OCI-LY1 (cell line): ENCODE results near the gene EEPD1.

Source experiments
- H2AFZ ChIP-seq: fragments of 200-600 bp; sonication (generic), shearing (Covaris generic); 2 replicates; pipeline ENCODE4 v1.6.0; 2014; ENCODE audit warnings: antibody characterized with exemption, mild to moderate bottlenecking, low read length
- H3F3A ChIP-seq: fragments of 200-600 bp; sonication (generic), shearing (Covaris generic); 2 replicates; pipeline ENCODE4 v1.6.0; 2014; ENCODE audit warnings: mild to moderate bottlenecking, antibody characterized with exemption, low read length, moderate library complexity; ENCODE audit not compliant: insufficient read depth
- H3K27ac ChIP-seq: fragments of 200-600 bp; sonication (generic); 2 replicates; pipeline ENCODE4 v1.5.1; 2014; ENCODE audit warnings: low read length, mixed run types, mild to moderate bottlenecking, low read depth; ENCODE audit not compliant: poor library complexity, severe bottlenecking
- H3K27me3 ChIP-seq: fragments of 200-600 bp; sonication (generic); 2 replicates; pipeline ENCODE4 v1.6.0; 2014; ENCODE audit warnings: antibody characterized with exemption, mild to moderate bottlenecking, low read length, moderate library complexity; ENCODE audit not compliant: insufficient read depth
- H3K36me3 ChIP-seq: fragments of 200-600 bp; sonication (generic); 2 replicates; pipeline ENCODE4 v1.6.1; 2014; ENCODE audit warnings: mild to moderate bottlenecking, antibody characterized with exemption, low read length, moderate library complexity, mixed read lengths; ENCODE audit not compliant: insufficient read depth
- H3K4me1 ChIP-seq: fragments of 200-600 bp; sonication (generic); 2 replicates; pipeline ENCODE4 v1.5.1; 2014; ENCODE audit warnings: mild to moderate bottlenecking, low read length, moderate library complexity; ENCODE audit not compliant: insufficient read depth, severe bottlenecking
- H3K4me2 ChIP-seq: fragments of 200-600 bp; sonication (generic), shearing (Covaris generic); 2 replicates; pipeline ENCODE4 v1.6.1; 2014; ENCODE audit warnings: low read length
- H3K4me3 ChIP-seq: fragments of 200-600 bp; sonication (generic); 2 replicates; pipeline ENCODE4 v1.5.1; 2014; ENCODE audit warnings: low read length, low read depth, mild to moderate bottlenecking, mixed read lengths; ENCODE audit not compliant: poor library complexity, severe bottlenecking
- H3K79me2 ChIP-seq: fragments of 200-600 bp; shearing (Covaris generic); 2 replicates; pipeline ENCODE4 v1.6.1; 2016; ENCODE audit warnings: mixed run types, low read length, mixed read lengths; ENCODE audit not compliant: insufficient read depth
- H3K9ac ChIP-seq: fragments of 200-600 bp; sonication (generic), shearing (Covaris generic); 2 replicates; pipeline ENCODE4 v1.6.1; 2014; ENCODE audit warnings: mild to moderate bottlenecking, low read length, mixed read lengths
- H3K9me2 ChIP-seq: fragments of 200-600 bp; sonication (generic), shearing (Covaris generic); 2 replicates; pipeline ENCODE4 v1.6.1; 2014; ENCODE audit warnings: low read depth, mild to moderate bottlenecking, low read length, mixed read lengths
- H3K9me3 ChIP-seq: fragments of 200-600 bp; shearing (Covaris generic); 2 replicates; pipeline ENCODE4 v1.6.1; 2014; ENCODE audit warnings: low read length, mixed read lengths
- H4K20me1 ChIP-seq: fragments of 200-600 bp; sonication (generic), shearing (Covaris generic); 2 replicates; pipeline ENCODE4 v1.6.0; 2016; ENCODE audit warnings: mild to moderate bottlenecking, low read length; ENCODE audit not compliant: insufficient read depth
- EZH2 ChIP-seq: fragments of 200-600 bp; sonication (generic), shearing (Covaris generic); IDR thresholded peaks from 2 replicates; pipeline ENCODE4 v1.8.0; 2017; ENCODE audit warnings: borderline replicate concordance, mixed run types, mild to moderate bottlenecking, antibody characterized with exemption, low read length, moderate library complexity, mixed read lengths
- TF ChIP-seq, protein P1 (sequence below): fragments of 200-600 bp; sonication (generic), shearing (Covaris generic); IDR thresholded peaks from 2 replicates; pipeline ENCODE4 v1.5.1; 2017; ENCODE audit warnings: mild to moderate bottlenecking, antibody characterized with exemption, low read length, moderate library complexity, mixed read lengths

Gene EEPD1

DNA sequence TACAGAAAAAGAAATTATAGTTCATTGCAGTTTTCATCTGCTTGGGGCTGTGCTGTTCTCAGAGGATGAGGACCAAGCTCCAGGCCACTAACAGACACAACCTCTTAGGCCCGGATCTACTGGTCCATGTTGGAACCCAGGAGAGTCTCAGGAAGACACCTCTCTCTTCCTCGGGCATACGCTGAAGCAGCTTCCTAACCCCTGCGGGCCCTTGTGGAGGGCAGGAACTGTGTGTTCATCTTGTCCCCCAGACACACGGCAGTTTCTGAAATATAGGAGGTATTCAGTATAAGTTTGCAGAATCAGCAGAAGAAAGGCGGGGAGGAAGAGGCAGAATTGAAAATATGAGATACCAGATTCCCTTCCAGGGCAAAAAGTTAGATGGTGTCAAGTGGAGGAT, 78.4 kb downstream of the EEPD1 start:
- H3F3A ChIP-seq = no peaks in the 10 kb centered on the region
- no peak overlapping the region for H3K9ac ChIP-seq
- no peak overlapping the region for H2AFZ ChIP-seq

DNA sequence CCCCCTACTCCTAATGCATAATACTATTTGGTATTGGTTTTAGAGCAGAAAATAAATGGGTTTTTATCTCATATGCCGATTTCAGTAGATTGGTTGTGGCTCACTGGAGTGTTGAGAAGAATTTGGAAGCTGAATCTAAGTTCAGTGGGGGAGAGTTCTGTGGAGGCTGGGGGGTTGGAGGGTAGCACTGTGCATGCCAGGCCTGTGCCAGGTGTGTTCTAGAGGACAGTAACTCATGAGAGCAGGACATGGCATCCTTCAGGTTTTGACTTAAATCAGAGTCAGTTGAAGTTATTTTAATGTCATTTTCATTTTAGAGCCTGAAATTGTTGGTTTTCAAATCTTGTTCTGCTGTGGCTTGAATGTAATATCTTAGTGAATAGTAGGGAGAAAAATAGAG, 79.5 kb downstream of the EEPD1 start:
- Histone ChIP-seq H3K4me2 (no peak overlapping the region), H3K9me2 (no peaks in the 10 kb centered on the region), H3K79me2 (no peaks in the 10 kb centered on the region), H4K20me1 (no peaks in the 10 kb centered on the region), H3K36me3 (no peaks in the 10 kb centered on the region), H3K27me3 (no peaks in the 10 kb centered on the region), H3K9me3 (no peaks in the 10 kb centered on the region), H3F3A (no peaks in the 10 kb centered on the region), H3K4me3 (no peak overlapping the region), H2AFZ (no peak overlapping the region), H3K9ac (no peak overlapping the region), H3K27ac (no peak overlapping the region), H3K4me1 (peaks cover 9% of the 10 kb centered on the region)
- TF ChIP-seq, protein P1, sequence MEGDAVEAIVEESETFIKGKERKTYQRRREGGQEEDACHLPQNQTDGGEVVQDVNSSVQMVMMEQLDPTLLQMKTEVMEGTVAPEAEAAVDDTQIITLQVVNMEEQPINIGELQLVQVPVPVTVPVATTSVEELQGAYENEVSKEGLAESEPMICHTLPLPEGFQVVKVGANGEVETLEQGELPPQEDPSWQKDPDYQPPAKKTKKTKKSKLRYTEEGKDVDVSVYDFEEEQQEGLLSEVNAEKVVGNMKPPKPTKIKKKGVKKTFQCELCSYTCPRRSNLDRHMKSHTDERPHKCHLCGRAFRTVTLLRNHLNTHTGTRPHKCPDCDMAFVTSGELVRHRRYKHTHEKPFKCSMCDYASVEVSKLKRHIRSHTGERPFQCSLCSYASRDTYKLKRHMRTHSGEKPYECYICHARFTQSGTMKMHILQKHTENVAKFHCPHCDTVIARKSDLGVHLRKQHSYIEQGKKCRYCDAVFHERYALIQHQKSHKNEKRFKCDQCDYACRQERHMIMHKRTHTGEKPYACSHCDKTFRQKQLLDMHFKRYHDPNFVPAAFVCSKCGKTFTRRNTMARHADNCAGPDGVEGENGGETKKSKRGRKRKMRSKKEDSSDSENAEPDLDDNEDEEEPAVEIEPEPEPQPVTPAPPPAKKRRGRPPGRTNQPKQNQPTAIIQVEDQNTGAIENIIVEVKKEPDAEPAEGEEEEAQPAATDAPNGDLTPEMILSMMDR = no peak
- no peak for TF ChIP-seq EZH2

More for the DNA sequence above, 78.4 kb downstream of the EEPD1 start:
- Histone ChIP-seq H4K20me1 (no peaks in the 10 kb centered on the region), H3K9me2 (no peaks in the 10 kb centered on the region), H3K4me2 (no peak overlapping the region), H3K27me3 (no peaks in the 10 kb centered on the region), H3K27ac (no peak overlapping the region), H3K4me1 (peaks cover 9% of the 10 kb centered on the region), H3K36me3 (no peaks in the 10 kb centered on the region), H3K4me3 (no peak overlapping the region), H3K79me2 (no peaks in the 10 kb centered on the region), H3K9me3 (no peaks in the 10 kb centered on the region)
- TF ChIP-seq EZH2 = no peak
- TF ChIP-seq, protein P1 = no peak

DNA sequence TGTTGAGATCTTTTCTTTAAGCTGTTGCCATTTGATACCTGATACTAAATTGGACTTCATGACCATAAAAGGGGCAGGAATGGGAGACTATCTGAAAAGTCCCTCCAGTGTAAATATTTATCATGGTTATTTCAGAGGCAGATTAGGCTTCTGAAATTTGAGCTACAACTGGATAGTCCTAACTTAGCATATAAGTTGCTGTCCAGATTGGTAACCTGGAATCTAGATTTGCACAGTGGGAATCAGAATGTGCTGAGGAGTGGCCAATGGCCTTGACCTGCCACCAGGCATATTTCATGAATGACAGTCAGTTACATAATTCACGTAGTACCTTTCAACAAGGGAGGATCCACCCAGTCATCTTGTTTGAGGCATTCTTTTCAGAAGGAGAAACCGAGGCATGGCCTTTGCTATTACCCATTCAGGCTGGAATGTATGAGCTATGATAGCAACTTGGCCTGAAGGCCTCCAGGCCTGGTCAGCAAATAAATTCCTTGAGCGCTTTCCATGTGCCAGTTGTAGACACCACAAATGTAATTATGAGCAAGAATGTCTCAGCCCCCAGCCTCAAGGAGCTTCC, 80.0 kb downstream of the EEPD1 start:
- Histone ChIP-seq H3K27ac (no peak overlapping the region), H3F3A (no peaks in the 10 kb centered on the region), H3K4me2 (no peak overlapping the region), H3K9me2 (no peaks in the 10 kb centered on the region), H3K9ac (no peak overlapping the region), H3K9me3 (no peaks in the 10 kb centered on the region), H3K4me1 (peaks cover 9% of the 10 kb centered on the region), H3K36me3 (no peaks in the 10 kb centered on the region), H3K4me3 (no peak overlapping the region), H3K27me3 (no peaks in the 10 kb centered on the region), H3K79me2 (no peaks in the 10 kb centered on the region), H4K20me1 (no peaks in the 10 kb centered on the region), H2AFZ (no peak overlapping the region)
- TF ChIP-seq, protein P1 = no peak
- no peak for TF ChIP-seq EZH2
